Fibroblast of lung (primary cell): Measurements from ENCODE around the gene SDK2. TPM values are rescaled to one million over a fixed set of nuclear protein-coding genes. Genes with fewer than 3 reads are reported as not detected.

ENCODE experiments used
- DNase-seq, 2 donors: peaks; one replicate each; pipeline versions ENCODE4 v3.0.0 to v3.0.0-alpha.2; 2010; ENCODE audit warnings: low read depth in 2 of 2
- H2AFZ ChIP-seq: 2 replicates; pipeline ENCODE4 v1.5.1; 2012; ENCODE audit warnings: low read length, control low read depth, inconsistent platforms
- H3K27ac ChIP-seq: 2 replicates; pipeline ENCODE4 v1.5.1; 2011; ENCODE audit warnings: low read length, control low read depth; ENCODE audit not compliant: insufficient read depth
- H3K27me3 ChIP-seq: 2 replicates; pipeline ENCODE4 v1.5.1; 2011; ENCODE audit warnings: mild to moderate bottlenecking, low read length; ENCODE audit not compliant: control insufficient read depth, insufficient read depth
- H3K36me3 ChIP-seq: 2 replicates; pipeline ENCODE4 v1.5.1; 2011; ENCODE audit warnings: low read length; ENCODE audit not compliant: control insufficient read depth, insufficient read depth
- H3K4me1 ChIP-seq: 2 replicates; pipeline ENCODE4 v1.5.1; 2011; ENCODE audit warnings: low read length; ENCODE audit not compliant: control insufficient read depth, insufficient read depth; ENCODE audit errors: extremely low read depth
- H3K4me2 ChIP-seq: 2 replicates; pipeline ENCODE4 v1.5.1; 2011; ENCODE audit warnings: low read length, control low read depth; ENCODE audit not compliant: insufficient read depth; ENCODE audit errors: extremely low read depth
- H3K4me3 ChIP-seq, 4 experiments: fragments of 200-600 bp in 1 of 4; sonication (generic) in 1 of 4; replicated peaks in 1 of 4; 2 replicates each; pipeline ENCODE4 v1.5.1; 2011 to 2016; ENCODE audit warnings: low read length in 4 of 4, low read depth in 3 of 4, mild to moderate bottlenecking in 3 of 4, control low read depth in 2 of 4, inconsistent platforms in 1 of 4, mixed read lengths in 1 of 4; ENCODE audit not compliant: insufficient read depth in 1 of 4; ENCODE audit errors: control extremely low read depth in 1 of 4
- H3K79me2 ChIP-seq: 2 replicates; pipeline ENCODE4 v1.5.1; 2012; ENCODE audit warnings: mild to moderate bottlenecking, low read length, inconsistent platforms; ENCODE audit not compliant: control insufficient read depth, insufficient read depth
- H3K9ac ChIP-seq: 2 replicates; pipeline ENCODE4 v1.5.1; 2011; ENCODE audit warnings: mild to moderate bottlenecking, low read length, control low read depth; ENCODE audit not compliant: insufficient read depth
- H3K9me3 ChIP-seq: 2 replicates; pipeline ENCODE4 v1.5.1; 2012; ENCODE audit warnings: low read depth, low read length; ENCODE audit not compliant: control insufficient read depth, insufficient read depth
- H4K20me1 ChIP-seq: 2 replicates; pipeline ENCODE4 v1.5.1; 2011; ENCODE audit warnings: low read length; ENCODE audit not compliant: control insufficient read depth, insufficient read depth; ENCODE audit errors: extremely low read depth
- CTCF ChIP-seq, 2 donors: IDR thresholded peaks in 1 of 2; conservative IDR thresholded peaks in 1 of 2; 1 replicate in 1 of 2; 2 replicates in 1 of 2; pipeline ENCODE4 v1.5.1; 2011 to 2012; ENCODE audit warnings: low read length in 2 of 2, control low read depth in 1 of 2, inconsistent platforms in 1 of 2, low read depth in 1 of 2, mild to moderate bottlenecking in 1 of 2
- EZH2 ChIP-seq: IDR thresholded peaks from 2 replicates; pipeline ENCODE4 v1.5.1; 2012; ENCODE audit warnings: low read length, control low read depth, mild to moderate bottlenecking; ENCODE audit errors: missing control alignments
- polyA plus RNA-seq, 2 donors: library from polyadenylated mRNA; depleted of rRNA in 1 of 2; stranded (reverse) in 1 of 2; unstranded in 1 of 2; fragments of >200 nt; gene quantifications; 2 replicates each; pipeline ENCODE4 v1.2.1, GENCODE V29; 2011 to 2012; ENCODE audit warnings: missing spikeins in 1 of 2
- total RNA-seq: library from RNA; depleted of rRNA; stranded (reverse); fragments of >200 nt; gene quantifications from 2 replicates; pipeline ENCODE4 v1.2.1, GENCODE V29; 2014

The SDK2 gene
- total and polyA plus RNA-seq, 2 donors (not counting 1 experiment from before 2014, with no cell fraction given), result under 0.01 to 0.01 TPM

GRCh38 chr17:73352261-73352660 is 292.0 kb downstream of the SDK2 start:
- Histone ChIP-seq H3K9ac (no peak overlapping the region), H4K20me1 (no peaks in the 10 kb centered on the region), H3K4me1 (no peaks in the 10 kb centered on the region), H3K9me3 (no peaks in the 10 kb centered on the region), H3K27me3 (no peaks in the 10 kb centered on the region), H3K4me2 (no peak overlapping the region), H3K4me3 (no peak overlapping the region), H3K27ac (no peak overlapping the region), H3K36me3 (no peaks in the 10 kb centered on the region), H3K79me2 (no peaks in the 10 kb centered on the region), H2AFZ (no peak overlapping the region)
- TF ChIP-seq EZH2 (no peak), CTCF (conservative IDR thresholded peaks at IDR 0.05 in 1 of 2, IDR thresholded peaks at IDR 0.05 in 1 of 2; ENCODE audit: low read depth in 1 of 2, low read length in 2 of 2) (no peak)
- no peak for DNase-seq

- TF ChIP-seq EZH2 (no peak), CTCF (conservative IDR thresholded peaks at IDR 0.05 in 1 of 2, IDR thresholded peaks at IDR 0.05 in 1 of 2; ENCODE audit: low read depth in 1 of 2, low read length in 2 of 2) (no peak)
Measured at GRCh38 chr17:73351764-73352163, 292.5 kb downstream of the SDK2 start.

GRCh38 chr17:73350864-73351263 is 293.4 kb downstream of the SDK2 start:
- Histone ChIP-seq H3K4me2 (no peak overlapping the region), H3K9ac (no peak overlapping the region), H3K79me2 (no peaks in the 10 kb centered on the region), H3K36me3 (no peaks in the 10 kb centered on the region), H3K27me3 (no peaks in the 10 kb centered on the region), H3K9me3 (no peaks in the 10 kb centered on the region), H3K4me3 (no peak overlapping the region), H2AFZ (no peak overlapping the region), H3K27ac (no peak overlapping the region), H4K20me1 (no peaks in the 10 kb centered on the region), H3K4me1 (no peaks in the 10 kb centered on the region)
- TF ChIP-seq EZH2 (no peak), CTCF (conservative IDR thresholded peaks at IDR 0.05 in 1 of 2, IDR thresholded peaks at IDR 0.05 in 1 of 2; ENCODE audit: low read depth in 1 of 2, low read length in 2 of 2) (no peak)
- no peak for DNase-seq

More at GRCh38 chr17:73351764-73352163, 292.5 kb downstream of the SDK2 start:
- no peak overlapping the region for H3K27ac ChIP-seq
- H3K4me2 ChIP-seq, result no peak overlapping the region
- no peaks in the 10 kb centered on the region for H3K36me3 ChIP-seq
- no peaks in the 10 kb centered on the region for H3K27me3 ChIP-seq
- no peaks in the 10 kb centered on the region for H3K4me1 ChIP-seq
- no peak overlapping the region for H3K9ac ChIP-seq
- no peak for DNase-seq
- no peaks in the 10 kb centered on the region for H4K20me1 ChIP-seq
- no peak overlapping the region for H2AFZ ChIP-seq
- no peaks in the 10 kb centered on the region for H3K79me2 ChIP-seq
- H3K4me3 ChIP-seq, result no peak overlapping the region
- H3K9me3 ChIP-seq, result no peaks in the 10 kb centered on the region
